ENCODE results near the gene TCFL5. TPM values are rescaled to one million over a fixed set of nuclear protein-coding genes. Genes with fewer than 3 reads are reported as not detected.

TCFL5 gene
- total and polyA plus RNA-seq, 2 donors (not counting 3 experiments of a cell fraction or from before 2014, with no cell fraction given) = 4.4 to 11.1 TPM

DNA sequence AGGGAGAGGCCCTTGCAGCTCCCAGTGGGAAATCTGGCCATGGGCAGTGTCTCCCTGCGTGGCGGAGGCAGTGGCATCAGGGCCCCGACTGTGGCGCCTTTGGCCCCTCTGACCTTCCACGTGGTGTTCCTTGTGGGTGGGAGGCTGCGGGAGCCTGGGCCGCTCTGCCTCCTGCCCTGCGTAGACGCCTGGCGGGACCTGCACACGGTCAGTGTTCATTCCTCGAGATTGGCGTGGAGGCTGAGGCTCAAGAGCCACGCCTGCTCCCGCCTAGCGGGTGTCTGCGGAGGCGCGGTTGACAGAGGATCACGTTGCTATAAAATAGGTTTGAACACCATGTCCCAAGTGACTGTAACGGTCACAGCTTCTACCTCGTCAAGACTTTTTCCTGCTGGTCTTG lies 30.8 kb downstream of the TCFL5 start:
- ChIA-PET CTCF (interaction anchor here (2.7 kb wide), 1 partner anchor 8 kb away, joined by 8 read pairs; no protein-coding TSS in a partner anchor), POLR2A (no interaction called here)
- no peak overlapping the region for H2AFZ ChIP-seq (ENCODE audit: low read depth, low read length)
- no peaks in the 10 kb centered on the region for H3K4me1 ChIP-seq (ENCODE audit: control insufficient read depth, extremely low read depth, insufficient read depth, low read length)
- no peaks in the 10 kb centered on the region for H4K20me1 ChIP-seq (replicated peaks; ENCODE audit: control insufficient read depth, extremely low read depth, insufficient read depth, low read length)
- no peaks in the 10 kb centered on the region for H3K9me1 ChIP-seq (replicated peaks; ENCODE audit: control insufficient read depth, extremely low read depth, insufficient read depth, low read length)
- H3K79me2 ChIP-seq (ENCODE audit: control insufficient read depth, insufficient read depth, low read length) = no peaks in the 10 kb centered on the region
- intact Hi-C loops (cut with micrococcal nuclease) = no loop called here
- H3K9ac ChIP-seq (replicated peaks; ENCODE audit: extremely low read depth, insufficient read depth, low read length) = no peak overlapping the region
- no peak overlapping the region for H3K27ac ChIP-seq (ENCODE audit: insufficient read depth, low read depth, low read length)
- H3K36me3 ChIP-seq (ENCODE audit: control insufficient read depth in 2 of 2, extremely low read depth in 1 of 2, insufficient read depth in 2 of 2, low read length in 2 of 2) = no peaks in the 10 kb centered on the region
- FAIRE-seq = no peak
- TF ChIP-seq MYC (IDR thresholded peaks at IDR 0.05; ENCODE audit: low read depth, low read length) (no peak), GATA2 (IDR thresholded peaks at IDR 0.05; ENCODE audit: insufficient read depth, insufficient read length, low read depth, low read length) (no peak), JUN (IDR thresholded peaks at IDR 0.05; ENCODE audit: borderline replicate concordance, insufficient read depth, insufficient read length, low read depth) (no peak), POLR2AphosphoS5 (IDR thresholded peaks at IDR 0.05; ENCODE audit: insufficient read depth, low read depth, low read length) (no peak), POLR2A (IDR thresholded peaks at IDR 0.05; ENCODE audit: low read depth, low read length) (no peak), FOS (IDR thresholded peaks at IDR 0.05; ENCODE audit: borderline replicate concordance, insufficient read depth, low read length) (no peak), EZH2 (IDR thresholded peaks at IDR 0.05; ENCODE audit: borderline replicate concordance, low read depth, low read length, severe bottlenecking) (no peak)
- TF ChIP-seq, protein P1, sequence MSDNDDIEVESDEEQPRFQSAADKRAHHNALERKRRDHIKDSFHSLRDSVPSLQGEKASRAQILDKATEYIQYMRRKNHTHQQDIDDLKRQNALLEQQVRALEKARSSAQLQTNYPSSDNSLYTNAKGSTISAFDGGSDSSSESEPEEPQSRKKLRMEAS (IDR thresholded peaks at IDR 0.05; ENCODE audit: insufficient read depth, insufficient read length) = no peak
- TF ChIP-seq, protein P2, sequence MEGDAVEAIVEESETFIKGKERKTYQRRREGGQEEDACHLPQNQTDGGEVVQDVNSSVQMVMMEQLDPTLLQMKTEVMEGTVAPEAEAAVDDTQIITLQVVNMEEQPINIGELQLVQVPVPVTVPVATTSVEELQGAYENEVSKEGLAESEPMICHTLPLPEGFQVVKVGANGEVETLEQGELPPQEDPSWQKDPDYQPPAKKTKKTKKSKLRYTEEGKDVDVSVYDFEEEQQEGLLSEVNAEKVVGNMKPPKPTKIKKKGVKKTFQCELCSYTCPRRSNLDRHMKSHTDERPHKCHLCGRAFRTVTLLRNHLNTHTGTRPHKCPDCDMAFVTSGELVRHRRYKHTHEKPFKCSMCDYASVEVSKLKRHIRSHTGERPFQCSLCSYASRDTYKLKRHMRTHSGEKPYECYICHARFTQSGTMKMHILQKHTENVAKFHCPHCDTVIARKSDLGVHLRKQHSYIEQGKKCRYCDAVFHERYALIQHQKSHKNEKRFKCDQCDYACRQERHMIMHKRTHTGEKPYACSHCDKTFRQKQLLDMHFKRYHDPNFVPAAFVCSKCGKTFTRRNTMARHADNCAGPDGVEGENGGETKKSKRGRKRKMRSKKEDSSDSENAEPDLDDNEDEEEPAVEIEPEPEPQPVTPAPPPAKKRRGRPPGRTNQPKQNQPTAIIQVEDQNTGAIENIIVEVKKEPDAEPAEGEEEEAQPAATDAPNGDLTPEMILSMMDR (IDR thresholded peaks at IDR 0.05; ENCODE audit: extremely low read depth in 1 of 2, insufficient read depth in 1 of 2, low read depth in 1 of 2, low read length in 2 of 2) = no peak
- no peak for DNase-seq (ENCODE audit: low read depth, low spot score)
- no TSS peak for BruUV-seq (replicated peaks)
- dilution Hi-C loops (cut with MboI; ENCODE audit: extremely low pct_ligation_motif_present, low sequenced_read_pairs) = no loop called here
- H3K27me3 ChIP-seq (ENCODE audit: control insufficient read depth in 2 of 2, insufficient read depth in 2 of 2, low read length in 2 of 2) = no peaks in the 10 kb centered on the region
- no peaks in the 10 kb centered on the region for H3K9me3 ChIP-seq (replicated peaks; ENCODE audit: control insufficient read depth, insufficient read depth, low read length)
- H3K4me3 ChIP-seq (replicated peaks in 1 of 3; ENCODE audit: insufficient read depth in 1 of 3, low read depth in 1 of 3, low read length in 3 of 3) = no peak overlapping the region
- no peak overlapping the region for H3K4me2 ChIP-seq (ENCODE audit: insufficient read depth, low read length)

All from endothelial cell of umbilical vein (primary cell).